ENCODE measurements around the gene SLC22A23.

SLC22A23 gene

GRCh38 chr6:3288711-3289663, 167.9 kb downstream of the SLC22A23 start:
- Histone ChIP-seq H3K27me3 (ENCODE audit: insufficient read depth, low read length) (no peaks in the 10 kb centered on the region), H3K9me3 (ENCODE audit: low read length) (no peaks in the 10 kb centered on the region), H3K4me3 (ENCODE audit: low read length) (no peak overlapping the region), H2AFZ (ENCODE audit: low read depth, low read length) (no peak overlapping the region), H3K4me1 (ENCODE audit: insufficient read depth, low read length) (peaks cover 5% of the 10 kb centered on the region), H3K36me3 (ENCODE audit: insufficient read depth, low read length) (peaks cover 33% of the 10 kb centered on the region)

GRCh38 chr6:3287976-3288707, 168.7 kb downstream of the SLC22A23 start:
- Histone ChIP-seq H3K9me3 (ENCODE audit: low read length) (no peaks in the 10 kb centered on the region), H3K4me1 (ENCODE audit: insufficient read depth, low read length) (peaks cover 8% of the 10 kb centered on the region), H3K27me3 (ENCODE audit: insufficient read depth, low read length) (no peaks in the 10 kb centered on the region), H3K4me3 (ENCODE audit: low read length) (no peak overlapping the region), H3K36me3 (ENCODE audit: insufficient read depth, low read length) (peaks cover 37% of the 10 kb centered on the region), H2AFZ (ENCODE audit: low read depth, low read length) (no peak overlapping the region)

DNA sequence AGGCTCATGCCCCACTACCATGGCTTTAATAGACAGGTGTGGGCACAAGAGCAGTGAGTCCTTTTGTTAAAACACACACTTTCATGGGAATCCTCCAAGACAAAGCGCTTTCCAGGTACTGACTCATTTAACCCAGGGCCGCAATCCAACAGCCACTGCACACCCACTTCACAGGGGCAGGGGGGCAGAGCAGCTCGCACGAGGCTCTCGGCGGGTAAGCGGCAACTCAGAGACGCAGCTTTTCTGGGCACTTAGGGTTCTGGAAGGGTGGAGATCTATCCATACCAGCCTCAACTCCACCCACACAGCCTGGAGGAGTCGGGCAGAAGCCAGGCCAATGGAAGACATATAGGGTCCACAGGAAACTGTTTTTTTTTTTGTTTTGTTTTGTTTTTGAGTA, 169.5 kb downstream of the SLC22A23 start:
- Histone ChIP-seq H3K9me3 (ENCODE audit: low read length) (no peaks in the 10 kb centered on the region), H3K36me3 (ENCODE audit: insufficient read depth, low read length) (peaks cover 41% of the 10 kb centered on the region), H2AFZ (ENCODE audit: low read depth, low read length) (no peak overlapping the region), H3K4me1 (ENCODE audit: insufficient read depth, low read length) (peaks cover 15% of the 10 kb centered on the region), H3K27me3 (ENCODE audit: insufficient read depth, low read length) (no peaks in the 10 kb centered on the region), H3K4me3 (ENCODE audit: low read length) (no peak overlapping the region)

- Histone ChIP-seq H3K36me3 (ENCODE audit: insufficient read depth, low read length) (peaks cover 41% of the 10 kb centered on the region), H3K4me3 (ENCODE audit: low read length) (no peak overlapping the region), H3K27me3 (ENCODE audit: insufficient read depth, low read length) (no peaks in the 10 kb centered on the region)
Measured at GRCh38 chr6:3286641-3287171, 170.1 kb downstream of the SLC22A23 start.

GRCh38 chr6:3285732-3286131, 171.1 kb downstream of the SLC22A23 start:
- Histone ChIP-seq H3K9me3 (ENCODE audit: low read length) (no peaks in the 10 kb centered on the region), H3K36me3 (ENCODE audit: insufficient read depth, low read length) (peaks cover 36% of the 10 kb centered on the region)

More at GRCh38 chr6:3286641-3287171, 170.1 kb downstream of the SLC22A23 start:
- Histone ChIP-seq H3K9me3 (ENCODE audit: low read length) (no peaks in the 10 kb centered on the region), H3K4me1 (ENCODE audit: insufficient read depth, low read length) (peaks cover 21% of the 10 kb centered on the region), H2AFZ (ENCODE audit: low read depth, low read length) (no peak overlapping the region)

DNA sequence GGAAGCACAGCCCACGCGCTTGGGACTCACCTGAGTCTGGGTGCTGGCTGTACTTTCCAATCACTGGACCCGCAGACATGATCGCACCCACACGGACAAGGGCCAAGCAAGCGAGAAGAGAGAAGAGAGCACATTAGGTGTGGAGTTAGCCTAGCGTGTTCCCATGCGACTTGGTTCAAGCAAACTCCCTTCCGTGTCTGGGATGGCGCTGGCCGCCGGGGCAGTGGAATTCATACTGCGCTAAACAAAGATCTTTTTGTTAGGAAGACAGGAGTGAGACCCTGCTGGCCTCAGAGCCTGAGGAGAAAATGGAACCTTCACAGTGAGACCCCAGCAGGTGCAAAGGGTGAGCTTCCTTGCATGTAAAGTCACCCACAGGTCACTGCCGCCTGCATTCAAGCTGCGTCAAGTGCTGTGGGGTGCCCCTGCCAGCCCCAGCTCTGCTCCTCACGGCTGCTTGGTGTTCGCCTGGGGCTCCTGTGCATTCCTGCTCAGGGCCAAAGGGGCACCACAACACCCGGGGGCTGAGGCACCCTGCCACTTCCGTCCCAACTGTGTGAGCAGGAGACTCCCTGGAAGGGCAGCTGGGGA, 171.7 kb downstream of the SLC22A23 start:
- Histone ChIP-seq H3K27me3 (ENCODE audit: insufficient read depth, low read length) (no peaks in the 10 kb centered on the region), H2AFZ (ENCODE audit: low read depth, low read length) (no peak overlapping the region), H3K36me3 (ENCODE audit: insufficient read depth, low read length) (peaks cover 34% of the 10 kb centered on the region), H3K9me3 (ENCODE audit: low read length) (no peaks in the 10 kb centered on the region), H3K4me3 (ENCODE audit: low read length) (no peak overlapping the region), H3K4me1 (ENCODE audit: insufficient read depth, low read length) (peaks cover 32% of the 10 kb centered on the region)

More at GRCh38 chr6:3285732-3286131, 171.1 kb downstream of the SLC22A23 start:
- Histone ChIP-seq H3K4me1 (ENCODE audit: insufficient read depth, low read length) (peaks cover 30% of the 10 kb centered on the region), H3K27me3 (ENCODE audit: insufficient read depth, low read length) (no peaks in the 10 kb centered on the region), H2AFZ (ENCODE audit: low read depth, low read length) (no peak overlapping the region), H3K4me3 (ENCODE audit: low read length) (no peak overlapping the region)

DNA sequence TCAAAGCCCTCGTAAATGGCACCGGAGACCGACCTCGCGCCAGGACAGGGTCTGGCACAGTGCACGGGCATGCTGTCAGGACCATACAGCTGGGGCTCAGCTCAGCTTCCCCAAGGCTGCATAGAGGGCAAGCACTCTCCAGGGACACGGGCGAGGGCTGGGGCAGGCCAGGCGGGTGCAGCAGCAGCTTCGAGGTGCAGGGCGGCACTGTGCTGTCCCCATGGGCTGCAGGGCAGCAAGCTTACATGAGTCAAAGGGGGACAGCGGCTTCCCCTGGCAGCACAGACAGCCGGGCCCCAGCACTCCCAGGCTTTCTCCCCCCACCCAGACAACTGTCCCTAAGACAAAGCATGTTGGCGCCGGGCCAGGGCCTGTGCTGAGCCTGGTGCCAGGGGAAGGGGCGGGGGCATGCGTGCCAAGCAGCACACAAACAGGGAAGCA, 172.4 kb downstream of the SLC22A23 start:
- no peaks in the 10 kb centered on the region for H3K27me3 ChIP-seq (ENCODE audit: insufficient read depth, low read length)
- no peak overlapping the region for H3K4me3 ChIP-seq (ENCODE audit: low read length)
- no peak overlapping the region for H2AFZ ChIP-seq (ENCODE audit: low read depth, low read length)
- H3K4me1 ChIP-seq (ENCODE audit: insufficient read depth, low read length) = peaks cover 32% of the 10 kb centered on the region
- H3K36me3 ChIP-seq (ENCODE audit: insufficient read depth, low read length) = peaks cover 32% of the 10 kb centered on the region
- H3K9me3 ChIP-seq (ENCODE audit: low read length) = no peaks in the 10 kb centered on the region

DNA sequence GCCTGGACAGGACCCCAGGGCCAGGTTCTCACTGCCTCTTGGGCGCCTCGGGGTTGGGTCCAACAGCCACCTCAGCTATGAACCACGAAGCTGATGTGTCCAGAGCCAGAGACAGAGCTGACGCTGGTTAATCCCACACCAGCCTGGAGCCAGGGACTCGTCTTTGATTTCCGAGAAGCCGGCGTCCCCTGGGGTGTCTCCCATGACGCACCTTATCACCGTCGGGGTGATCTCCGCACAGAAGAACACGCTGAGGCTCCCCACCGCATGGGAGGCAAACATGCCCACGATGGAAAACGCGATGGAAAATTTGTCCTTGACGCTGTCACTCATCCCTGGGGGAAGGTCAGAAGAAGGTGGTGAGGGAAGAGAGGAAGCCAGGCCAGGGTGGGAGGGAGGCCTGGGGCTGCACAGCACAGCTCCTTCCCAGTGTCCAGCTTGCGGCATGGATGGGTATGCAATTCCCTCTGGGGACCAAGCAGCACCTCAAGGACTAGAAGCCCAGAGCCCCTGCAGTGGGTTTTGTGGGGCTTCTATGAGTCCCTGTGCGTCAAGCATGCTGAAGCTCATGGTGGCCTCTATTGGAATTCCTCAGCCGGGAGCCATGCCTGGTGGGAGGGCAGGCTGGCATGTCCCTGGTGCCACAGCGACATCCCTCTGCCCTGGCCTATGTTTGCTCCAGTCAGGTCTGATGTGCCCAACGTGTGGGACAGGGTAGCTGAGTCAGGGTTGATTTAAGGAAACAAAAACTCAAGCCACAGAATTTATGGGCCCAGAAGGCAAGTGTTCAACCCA, 173.0 kb downstream of the SLC22A23 start:
- Histone ChIP-seq H3K36me3 (ENCODE audit: insufficient read depth, low read length) (peaks cover 29% of the 10 kb centered on the region), H3K27me3 (ENCODE audit: insufficient read depth, low read length) (no peaks in the 10 kb centered on the region), H2AFZ (ENCODE audit: low read depth, low read length) (no peak overlapping the region), H3K4me1 (ENCODE audit: insufficient read depth, low read length) (peaks cover 32% of the 10 kb centered on the region), H3K4me3 (ENCODE audit: low read length) (no peak overlapping the region), H3K9me3 (ENCODE audit: low read length) (no peaks in the 10 kb centered on the region)

DNA sequence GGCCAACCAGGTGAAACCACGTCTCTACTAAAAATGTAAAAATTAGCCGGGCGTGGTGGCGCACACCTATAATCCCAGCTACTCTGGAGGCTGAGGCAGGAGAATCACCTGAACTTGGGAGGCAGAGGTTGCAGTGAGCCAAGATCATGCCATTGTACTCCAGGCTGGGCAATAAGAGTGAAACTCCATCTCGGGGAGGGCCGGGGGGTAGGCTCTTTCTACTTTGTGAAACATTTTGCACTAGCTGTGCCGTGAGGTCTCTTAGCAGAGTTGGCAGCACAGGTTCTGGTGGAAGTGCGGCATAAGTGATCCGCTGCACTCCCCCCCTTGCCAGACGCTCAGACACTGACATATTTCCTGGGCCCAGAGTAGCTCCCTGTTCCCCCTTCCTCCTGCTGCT, 173.6 kb downstream of the SLC22A23 start:
- H3K4me3 ChIP-seq (ENCODE audit: low read length) = no peak overlapping the region
- peaks cover 32% of the 10 kb centered on the region for H3K4me1 ChIP-seq (ENCODE audit: insufficient read depth, low read length)
- H3K9me3 ChIP-seq (ENCODE audit: low read length) = no peaks in the 10 kb centered on the region
- no peaks in the 10 kb centered on the region for H3K27me3 ChIP-seq (ENCODE audit: insufficient read depth, low read length)
- H3K36me3 ChIP-seq (ENCODE audit: insufficient read depth, low read length) = peaks cover 24% of the 10 kb centered on the region
- H2AFZ ChIP-seq (ENCODE audit: low read depth, low read length) = no peak overlapping the region

- peaks cover 24% of the 10 kb centered on the region for H3K36me3 ChIP-seq (ENCODE audit: insufficient read depth, low read length)
- peaks cover 32% of the 10 kb centered on the region for H3K4me1 ChIP-seq (ENCODE audit: insufficient read depth, low read length)
- H3K27me3 ChIP-seq (ENCODE audit: insufficient read depth, low read length) = no peaks in the 10 kb centered on the region
- no peaks in the 10 kb centered on the region for H3K9me3 ChIP-seq (ENCODE audit: low read length)
- H3K4me3 ChIP-seq (ENCODE audit: low read length) = no peak overlapping the region
- no peak overlapping the region for H2AFZ ChIP-seq (ENCODE audit: low read depth, low read length)
Measured at GRCh38 chr6:3282476-3283236, 174.2 kb downstream of the SLC22A23 start.

DNA sequence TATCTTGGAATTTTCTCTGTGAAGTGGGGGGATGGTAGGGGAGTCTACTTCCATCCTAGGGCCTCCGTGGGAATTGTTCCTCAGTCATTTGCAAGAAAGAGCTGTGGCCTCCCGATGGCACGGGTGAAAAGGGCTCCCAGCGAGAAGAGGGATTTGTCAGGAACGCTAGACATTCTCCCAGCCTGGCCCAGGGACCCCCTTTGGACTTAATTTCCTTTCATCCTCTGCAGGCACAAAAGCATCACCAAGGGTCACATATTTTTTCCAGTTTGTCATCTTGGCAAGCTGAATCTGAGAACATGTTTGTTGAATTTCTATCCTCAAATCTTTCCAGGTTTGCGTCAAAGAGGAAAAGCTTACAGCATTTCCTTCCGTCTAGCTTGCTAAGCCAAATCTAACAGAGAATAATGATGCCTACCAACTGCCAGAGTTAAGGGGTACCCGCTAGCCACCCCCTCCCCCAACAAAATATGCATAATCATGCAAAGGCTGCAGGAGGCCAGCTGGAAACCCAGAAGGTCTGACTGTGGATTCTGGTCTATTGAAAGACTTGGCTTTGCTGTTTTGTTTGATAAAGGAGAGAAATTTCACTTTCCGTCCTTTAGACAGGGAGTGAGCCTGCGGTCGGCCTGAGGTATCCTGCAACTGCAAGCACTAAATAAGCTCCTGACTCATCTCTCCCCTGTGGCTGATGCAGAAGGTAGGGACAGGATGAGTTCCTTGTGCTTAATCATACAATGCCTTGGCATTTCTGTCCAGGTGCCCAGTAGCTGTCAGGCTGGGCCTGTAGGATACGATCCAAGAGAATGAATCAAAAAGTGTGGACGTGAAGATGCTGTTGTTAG, 175.0 kb downstream of the SLC22A23 start:
- Histone ChIP-seq H3K36me3 (ENCODE audit: insufficient read depth, low read length) (peaks cover 21% of the 10 kb centered on the region), H3K9me3 (ENCODE audit: low read length) (no peaks in the 10 kb centered on the region), H3K27me3 (ENCODE audit: insufficient read depth, low read length) (no peaks in the 10 kb centered on the region), H3K4me1 (ENCODE audit: insufficient read depth, low read length) (peaks cover 32% of the 10 kb centered on the region), H3K4me3 (ENCODE audit: low read length) (no peak overlapping the region), H2AFZ (ENCODE audit: low read depth, low read length) (no peak overlapping the region)
